ACC112 (cell line): Measurements from ENCODE around the gene KCNN1.

Experiments
- H2AFZ ChIP-seq: fragments of 200-600 bp; sonication (generic); one replicate; pipeline ENCODE4 v1.6.0; 2017; ENCODE audit warnings: antibody characterized with exemption, low read length; ENCODE audit not compliant: unreplicated experiment
- H3K27ac ChIP-seq: fragments of 200-600 bp; sonication (generic); 2 replicates; pipeline ENCODE4 v1.5.1; 2014; ENCODE audit warnings: low read depth, mild to moderate bottlenecking, antibody characterized with exemption, low read length, moderate library complexity
- H3K27me3 ChIP-seq: fragments of 200-600 bp; sonication (generic); 2 replicates; pipeline ENCODE4 v1.6.1; 2014; ENCODE audit warnings: mild to moderate bottlenecking, antibody characterized with exemption, low read length, moderate library complexity, mixed read lengths; ENCODE audit not compliant: insufficient read depth
- H3K36me3 ChIP-seq: fragments of 200-600 bp; sonication (generic); 2 replicates; pipeline ENCODE4 v1.6.1; 2016; ENCODE audit warnings: mild to moderate bottlenecking, antibody characterized with exemption, low read length, moderate library complexity, mixed read lengths; ENCODE audit not compliant: insufficient read depth
- H3K4me1 ChIP-seq: fragments of 200-600 bp; sonication (generic); one replicate; pipeline ENCODE4 v1.6.1; 2016; ENCODE audit warnings: low read length, mixed read lengths; ENCODE audit not compliant: insufficient read depth, unreplicated experiment, control insufficient read depth
- H3K4me3 ChIP-seq: fragments of 200-600 bp; sonication (generic); 2 replicates; pipeline ENCODE4 v1.5.1; 2014; ENCODE audit warnings: mild to moderate bottlenecking, low read depth, low read length
- H3K79me2 ChIP-seq: fragments of 200-600 bp; sonication (generic); one replicate; pipeline ENCODE4 v1.6.0; 2016; ENCODE audit warnings: low read length; ENCODE audit not compliant: control insufficient read depth, unreplicated experiment, insufficient read depth

The KCNN1 gene

DNA sequence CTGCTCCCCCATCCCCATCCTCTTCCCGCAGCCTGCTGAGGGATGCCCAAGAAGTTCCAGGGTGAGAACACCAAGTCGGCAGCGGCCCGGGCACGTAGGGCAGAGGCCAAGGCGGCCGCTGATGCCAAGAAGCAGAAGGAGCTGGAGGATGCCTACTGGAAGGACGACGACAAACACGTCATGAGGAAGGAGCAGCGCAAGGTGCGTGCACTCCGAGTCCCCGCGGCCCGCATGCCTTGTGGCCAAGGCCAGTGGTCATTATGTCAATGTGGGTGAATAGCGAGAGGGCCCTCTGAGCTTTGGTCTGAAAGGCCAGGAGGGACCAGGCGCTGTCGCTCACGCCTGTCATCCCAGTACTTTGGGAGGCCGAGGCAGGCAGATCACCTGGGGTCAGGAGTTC is 30.5 kb upstream of the KCNN1 start:
- peaks cover 8% of the 10 kb centered on the region for H3K79me2 ChIP-seq
- no peak overlapping the region for H3K4me3 ChIP-seq
- H3K27me3 ChIP-seq: no peaks in the 10 kb centered on the region
- no peak overlapping the region for H3K27ac ChIP-seq
- H3K36me3 ChIP-seq: no peaks in the 10 kb centered on the region
- H2AFZ ChIP-seq: no peak overlapping the region
- no peaks in the 10 kb centered on the region for H3K4me1 ChIP-seq

DNA sequence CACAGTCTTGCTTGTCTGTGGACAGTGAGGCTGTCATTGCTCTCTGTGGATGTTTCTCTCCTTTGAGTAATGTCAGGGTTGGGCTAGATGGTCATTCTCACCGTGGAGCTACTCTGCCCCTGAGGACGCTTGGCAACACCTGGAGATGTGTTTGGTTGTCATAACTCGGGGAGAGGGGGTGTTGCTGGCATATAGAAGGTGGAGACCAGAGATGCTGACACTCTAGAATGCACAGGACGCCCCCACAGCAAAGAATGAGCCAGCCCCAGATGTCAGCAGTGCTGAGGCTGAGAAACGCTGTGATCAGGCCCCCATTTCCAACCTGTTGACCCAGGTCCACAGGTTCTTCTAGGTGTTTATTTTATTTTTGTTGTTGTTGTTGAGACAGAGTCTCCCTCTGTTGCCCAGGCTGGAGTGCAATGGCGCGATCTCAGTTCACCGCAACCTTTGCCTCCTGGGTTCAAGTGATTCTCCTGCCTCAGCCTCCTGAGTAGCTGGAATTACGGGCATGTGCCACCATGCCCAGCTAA is 29.5 kb upstream of the KCNN1 start:
- Histone ChIP-seq H3K4me3 (no peak overlapping the region), H3K79me2 (peaks cover 8% of the 10 kb centered on the region), H3K27me3 (no peaks in the 10 kb centered on the region), H3K4me1 (no peaks in the 10 kb centered on the region), H2AFZ (no peak overlapping the region), H3K36me3 (no peaks in the 10 kb centered on the region), H3K27ac (no peak overlapping the region)

GRCh38 chr19:17938092-17938845 is 28.6 kb upstream of the KCNN1 start:
- H3K27ac ChIP-seq: no peak overlapping the region
- H3K4me3 ChIP-seq: no peak overlapping the region
- H2AFZ ChIP-seq: no peak overlapping the region
- H3K27me3 ChIP-seq: no peaks in the 10 kb centered on the region
- no peaks in the 10 kb centered on the region for H3K4me1 ChIP-seq
- no peaks in the 10 kb centered on the region for H3K36me3 ChIP-seq
- H3K79me2 ChIP-seq: peaks cover 5% of the 10 kb centered on the region

GRCh38 chr19:17942181-17942580 is 24.7 kb upstream of the KCNN1 start:
- peaks cover 11% of the 10 kb centered on the region for H3K4me1 ChIP-seq
- H3K27me3 ChIP-seq: no peaks in the 10 kb centered on the region
- no peak overlapping the region for H3K27ac ChIP-seq
- no peak overlapping the region for H2AFZ ChIP-seq
- H3K4me3 ChIP-seq: no peak overlapping the region
- no peaks in the 10 kb centered on the region for H3K79me2 ChIP-seq
- H3K36me3 ChIP-seq: no peaks in the 10 kb centered on the region

GRCh38 chr19:17942582-17943273 is 24.2 kb upstream of the KCNN1 start:
- H3K27me3 ChIP-seq: no peaks in the 10 kb centered on the region
- peaks cover 13% of the 10 kb centered on the region for H3K4me1 ChIP-seq
- no peak overlapping the region for H3K27ac ChIP-seq
- H2AFZ ChIP-seq: no peak overlapping the region
- H3K79me2 ChIP-seq: no peaks in the 10 kb centered on the region
- H3K36me3 ChIP-seq: no peaks in the 10 kb centered on the region
- H3K4me3 ChIP-seq: no peak overlapping the region

DNA sequence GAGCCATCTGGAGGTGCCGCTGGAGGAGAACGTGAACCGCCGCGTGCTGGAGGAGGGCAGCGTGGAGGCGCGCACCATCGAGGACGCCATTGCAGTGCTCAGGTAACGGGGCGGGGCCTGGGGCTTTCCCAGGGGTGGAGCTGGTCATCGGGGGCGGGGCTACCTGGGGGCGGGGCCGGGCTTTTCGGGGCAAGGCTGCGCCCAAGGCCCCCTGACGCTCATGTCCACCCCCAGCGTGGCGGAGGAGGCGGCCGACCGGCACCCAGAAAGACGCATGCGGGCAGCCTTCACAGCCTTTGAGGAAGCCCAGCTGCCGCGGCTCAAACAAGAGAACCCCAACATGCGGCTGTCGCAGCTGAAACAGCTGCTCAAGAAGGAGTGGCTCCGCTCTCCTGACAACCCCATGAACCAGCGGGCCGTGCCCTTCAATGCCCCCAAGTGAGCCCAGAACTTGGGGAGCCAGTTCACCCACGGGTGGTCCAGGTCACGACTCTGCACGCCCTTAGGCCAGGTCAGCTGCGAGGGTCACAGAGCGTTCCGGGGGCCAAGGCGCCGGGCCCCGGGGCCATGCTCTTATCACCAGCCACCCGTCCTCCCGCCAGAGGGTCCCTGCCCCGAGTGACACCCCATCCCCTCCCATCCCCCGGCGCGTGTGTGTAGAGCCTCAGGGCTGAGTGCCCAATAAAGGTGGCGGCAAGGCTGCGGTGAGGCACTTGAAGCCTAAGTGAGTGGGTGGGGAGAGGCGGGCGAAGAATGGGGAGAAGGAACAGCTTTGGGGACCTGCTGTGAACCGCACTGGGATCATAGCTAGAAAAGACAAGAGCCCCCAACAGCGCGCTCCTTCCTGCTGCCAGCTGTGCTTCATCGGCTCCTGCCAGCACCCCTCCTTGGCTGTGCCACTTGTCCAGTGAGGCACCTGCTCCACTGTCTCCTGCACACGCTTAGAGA is 23.4 kb upstream of the KCNN1 start:
- no peaks in the 10 kb centered on the region for H3K27me3 ChIP-seq
- peaks cover 13% of the 10 kb centered on the region for H3K4me1 ChIP-seq
- no peak overlapping the region for H2AFZ ChIP-seq
- H3K27ac ChIP-seq: no peak overlapping the region
- no peaks in the 10 kb centered on the region for H3K79me2 ChIP-seq
- H3K4me3 ChIP-seq: no peak overlapping the region
- no peaks in the 10 kb centered on the region for H3K36me3 ChIP-seq

GRCh38 chr19:17944301-17944700 is 22.6 kb upstream of the KCNN1 start:
- Histone ChIP-seq H2AFZ (no peak overlapping the region), H3K4me1 (peaks cover 13% of the 10 kb centered on the region), H3K27me3 (peaks cover 4% of the 10 kb centered on the region), H3K4me3 (no peak overlapping the region), H3K27ac (no peak overlapping the region), H3K79me2 (no peaks in the 10 kb centered on the region), H3K36me3 (no peaks in the 10 kb centered on the region)

GRCh38 chr19:17946965-17947784 is 19.7 kb upstream of the KCNN1 start:
- peaks cover 13% of the 10 kb centered on the region for H3K4me1 ChIP-seq
- no peaks in the 10 kb centered on the region for H3K79me2 ChIP-seq
- H3K4me3 ChIP-seq: peak overlapping the region; percentile 73
- peak overlapping the region; percentile 33 for H2AFZ ChIP-seq
- no peak overlapping the region for H3K27ac ChIP-seq
- peaks cover 33% of the 10 kb centered on the region for H3K27me3 ChIP-seq
- no peaks in the 10 kb centered on the region for H3K36me3 ChIP-seq

GRCh38 chr19:17947815-17948513 is 18.9 kb upstream of the KCNN1 start:
- Histone ChIP-seq H3K79me2 (no peaks in the 10 kb centered on the region), H3K4me1 (peaks cover 13% of the 10 kb centered on the region), H3K27me3 (peaks cover 41% of the 10 kb centered on the region), H3K4me3 (peak overlapping the region; percentile 58), H2AFZ (no peak overlapping the region), H3K36me3 (no peaks in the 10 kb centered on the region), H3K27ac (no peak overlapping the region)
